Fibroblast of villous mesenchyme (primary cell): ENCODE measurements around the gene PCDHA7. TPM values are rescaled to one million over a fixed set of nuclear protein-coding genes. Genes with fewer than 3 reads are reported as not detected.
A peak's percentile ranks its signal among the peaks of the same experiment; 100 is the strongest.
"Not testable (repeated sequence)": the region's sequence is repeated elsewhere in the genome, so short reads cannot be mapped to it uniquely, and the experiment has no call there.

ENCODE experiments used
- DNase-seq: peaks from one replicate; pipeline ENCODE4 v3.0.0-alpha.2; 2010; ENCODE audit warnings: low read depth
- H3K4me3 ChIP-seq: 2 replicates; pipeline ENCODE4 v1.5.1; 2011; ENCODE audit warnings: low read depth, mild to moderate bottlenecking, low read length
- CTCF ChIP-seq: IDR thresholded peaks from 2 replicates; pipeline ENCODE4 v1.5.1; 2012; ENCODE audit warnings: low read depth, mild to moderate bottlenecking, low read length; ENCODE audit not compliant: insufficient read depth
- total RNA-seq: library from RNA; depleted of rRNA; stranded (reverse); fragments of >200 nt; gene quantifications from 2 replicates; pipeline ENCODE4 v1.2.3, GENCODE V29; 2012

PCDHA7 gene
- total RNA-seq, 1 donor: 0.86 TPM

- TF ChIP-seq CTCF: no peak
- no peak for DNase-seq
- H3K4me3 ChIP-seq: no peak overlapping the region
These were observed 28.6 kb downstream of the PCDHA7 start for GRCh38 chr5:140862441-140863295.

GRCh38 chr5:140868721-140869554 is 34.9 kb downstream of the PCDHA7 start, which contains the start of gene PCDHA11:
Gene PCDHA11 (plus strand): TSS chr5:140868957. CDS start chr5:140869104, 147 bp downstream.
- no peak for TF ChIP-seq CTCF
- no peak for DNase-seq
- H3K4me3 ChIP-seq: no peak within 1 kb of the TSS

GRCh38 chr5:140869555-140869886 is 35.5 kb downstream of the PCDHA7 start:
- DNase-seq: no peak
- TF ChIP-seq CTCF: peak; percentile 25
- no peak overlapping the region for H3K4me3 ChIP-seq

- H3K4me3 ChIP-seq: no peak overlapping the region
- no peak for TF ChIP-seq CTCF
These were observed 36.4 kb downstream of the PCDHA7 start for GRCh38 chr5:140870221-140871201.

GRCh38 chr5:140875085-140876065 is 41.3 kb downstream of the PCDHA7 start, which contains the start of gene PCDHA12:
Gene PCDHA12 (plus strand): TSS chr5:140875308. CDS start chr5:140875473, 165 bp downstream.
- DNase-seq: no peak
- no peak for TF ChIP-seq CTCF
- H3K4me3 ChIP-seq: no peak within 1 kb of the TSS

More at GRCh38 chr5:140870221-140871201, 36.4 kb downstream of the PCDHA7 start:
- no peak for DNase-seq

GRCh38 chr5:140876541-140877261 is 42.6 kb downstream of the PCDHA7 start:
- DNase-seq, H3K4me3 ChIP-seq: not testable (repeated sequence)
